Keratinocyte (primary cell): ENCODE results near the gene CTNNA2. TPM values are rescaled to one million over a fixed set of nuclear protein-coding genes. Genes with fewer than 3 reads are reported as not detected.

Experiments used
- DNase-seq: peaks from one replicate; pipeline ENCODE4 v3.0.0-alpha.2; 2011; ENCODE audit warnings: low read depth, missing footprints, low spot score
- FAIRE-seq: peaks from 2 replicates; lab custom pipeline; 2011; peaks lifted over from hg19 to GRCh38; lab: Jason Lieb, UNC
- H2AFZ ChIP-seq: 2 replicates; pipeline ENCODE4 v1.6.0; 2012; ENCODE audit warnings: low read length, control low read depth, inconsistent platforms; ENCODE audit not compliant: control insufficient read depth
- H3K27ac ChIP-seq: 2 replicates; pipeline ENCODE4 v1.5.1; 2011; ENCODE audit warnings: low read length; ENCODE audit not compliant: control insufficient read depth, insufficient read depth
- H3K27me3 ChIP-seq: 3 replicates; pipeline ENCODE4 v1.6.0; 2011; ENCODE audit warnings: low read length; ENCODE audit not compliant: control insufficient read depth, insufficient read depth; ENCODE audit errors: extremely low read depth
- H3K36me3 ChIP-seq, 2 experiments: 2 replicates in 1 of 2; 3 replicates in 1 of 2; pipeline ENCODE4 v1.5.1; 2011; ENCODE audit warnings: low read length in 2 of 2, mild to moderate bottlenecking in 1 of 2; ENCODE audit not compliant: control insufficient read depth in 2 of 2, insufficient read depth in 2 of 2; ENCODE audit errors: extremely low read depth in 1 of 2
- H3K4me1 ChIP-seq: 3 replicates; pipeline ENCODE4 v1.5.1; 2011; ENCODE audit warnings: low read length; ENCODE audit not compliant: control insufficient read depth, insufficient read depth; ENCODE audit errors: extremely low read depth
- H3K4me2 ChIP-seq: 3 replicates; pipeline ENCODE4 v1.6.0; 2011; ENCODE audit warnings: low read depth, low read length; ENCODE audit not compliant: control insufficient read depth, insufficient read depth; ENCODE audit errors: extremely low read depth
- H3K4me3 ChIP-seq, 3 experiments: fragments of 200-600 bp in 1 of 3; sonication (generic) in 1 of 3; 2 replicates in 2 of 3; 3 replicates in 1 of 3; pipeline ENCODE4 v1.5.1; 2011 to 2016; ENCODE audit warnings: low read length in 3 of 3, mild to moderate bottlenecking in 3 of 3, control low read depth in 2 of 3, inconsistent platforms in 1 of 3, low read depth in 1 of 3, mixed read lengths in 1 of 3, mixed run types in 1 of 3, moderate library complexity in 1 of 3; ENCODE audit not compliant: control insufficient read depth in 2 of 3, insufficient read depth in 2 of 3; ENCODE audit errors: extremely low read depth in 1 of 3
- H3K79me2 ChIP-seq: 2 replicates; pipeline ENCODE4 v1.6.0; 2012; ENCODE audit warnings: low read length; ENCODE audit not compliant: control insufficient read depth, insufficient read depth
- H3K9ac ChIP-seq: 3 replicates; pipeline ENCODE4 v1.6.0; 2011; ENCODE audit warnings: low read length; ENCODE audit not compliant: control insufficient read depth, insufficient read depth; ENCODE audit errors: extremely low read depth
- H3K9me1 ChIP-seq: 3 replicates; pipeline ENCODE4 v1.6.0; 2011; ENCODE audit warnings: low read length; ENCODE audit not compliant: control insufficient read depth, insufficient read depth; ENCODE audit errors: extremely low read depth
- H3K9me3 ChIP-seq: 2 replicates; pipeline ENCODE4 v1.5.1; 2012; ENCODE audit warnings: low read depth, low read length; ENCODE audit not compliant: control insufficient read depth
- H4K20me1 ChIP-seq: 3 replicates; pipeline ENCODE4 v1.6.0; 2011; ENCODE audit warnings: low read length; ENCODE audit not compliant: control insufficient read depth, insufficient read depth; ENCODE audit errors: extremely low read depth
- CTCF ChIP-seq, 3 experiments: IDR thresholded peaks in 1 of 3; conservative IDR thresholded peaks in 1 of 3; optimal IDR thresholded peaks in 1 of 3; 2 replicates in 2 of 3; 3 replicates in 1 of 3; pipeline versions ENCODE3 to v1.5.1; 2011; ENCODE audit warnings: low read length in 3 of 3, mild to moderate bottlenecking in 3 of 3, moderate library complexity in 2 of 3, control low read depth in 1 of 3, inconsistent platforms in 1 of 3; ENCODE audit not compliant: insufficient read depth in 2 of 3; ENCODE audit errors: extremely low read depth in 1 of 3
- EZH2 ChIP-seq: IDR thresholded peaks from one replicate; pipeline ENCODE4 v1.6.1; 2012; ENCODE audit warnings: inconsistent platforms, mild to moderate bottlenecking, low read length, moderate library complexity
- dilution Hi-C: fragments of 300-500 bp; cut with MboI; formaldehyde crosslinking; loops from one replicate; pipeline ENCODE4 v1.7.0; 2020; ENCODE audit warnings: low sequenced_read_pairs; ENCODE audit not compliant: extremely low pct_ligation_motif_present
- polyA plus RNA-seq, 5 experiments: library from polyadenylated mRNA; depleted of rRNA in 3 of 5; stranded (reverse) in 3 of 5; stranded (forward) in 1 of 5; unstranded in 1 of 5; fragments of >200 nt; gene quantifications; 1 replicate in 1 of 5; 2 replicates in 3 of 5; 3 replicates in 1 of 5; pipeline versions ENCODE4 v1.2.1 to v1.2.3, GENCODE V29; 2011 to 2012; ENCODE audit warnings: missing spikeins in 2 of 5, low read depth in 1 of 5, low replicate concordance in 1 of 5

The CTNNA2 gene
- polyA plus RNA-seq, 1 donor (not counting 4 experiments of a cell fraction or from before 2014, with no cell fraction given): not detected

- no peaks in the 10 kb centered on the region for H3K79me2 ChIP-seq
- no peaks in the 10 kb centered on the region for H3K27me3 ChIP-seq
- H3K4me1 ChIP-seq: no peaks in the 10 kb centered on the region
- FAIRE-seq (no peak), DNase-seq (no peak)
- no peaks in the 10 kb centered on the region for H3K9me3 ChIP-seq
- H3K4me3 ChIP-seq: no peak overlapping the region
- no peaks in the 10 kb centered on the region for H4K20me1 ChIP-seq
- H3K9ac ChIP-seq: no peak overlapping the region
- H3K36me3 ChIP-seq: no peaks in the 10 kb centered on the region
- H3K4me2 ChIP-seq: no peak overlapping the region
- H3K9me1 ChIP-seq: no peaks in the 10 kb centered on the region
- dilution Hi-C loops: no loop called here
- H2AFZ ChIP-seq: no peak overlapping the region
- H3K27ac ChIP-seq: no peak overlapping the region
- TF ChIP-seq EZH2: no peak
- no peak for TF ChIP-seq CTCF (optimal IDR thresholded peaks at IDR 0.05 in 1 of 3, IDR thresholded peaks at IDR 0.05 in 1 of 3, conservative IDR thresholded peaks at IDR 0.05 in 1 of 3; ENCODE audit: extremely low read depth in 1 of 3, insufficient read depth in 2 of 3, low read length in 3 of 3)
Measured at GRCh38 chr2:80209458-80209857, 696.6 kb downstream of the CTNNA2 start.

GRCh38 chr2:80217446-80217845, 704.6 kb downstream of the CTNNA2 start:
- Histone ChIP-seq H3K9me3 (no peaks in the 10 kb centered on the region), H3K4me3 (no peak overlapping the region), H3K4me1 (no peaks in the 10 kb centered on the region), H3K27me3 (no peaks in the 10 kb centered on the region), H3K4me2 (no peak overlapping the region), H3K9me1 (no peaks in the 10 kb centered on the region), H3K9ac (no peak overlapping the region), H3K27ac (no peak overlapping the region), H3K79me2 (no peaks in the 10 kb centered on the region), H4K20me1 (no peaks in the 10 kb centered on the region), H3K36me3 (no peaks in the 10 kb centered on the region), H2AFZ (no peak overlapping the region)
- FAIRE-seq (no peak), DNase-seq (no peak)
- dilution Hi-C loops: no loop called here
- TF ChIP-seq CTCF (optimal IDR thresholded peaks at IDR 0.05 in 1 of 3, IDR thresholded peaks at IDR 0.05 in 1 of 3, conservative IDR thresholded peaks at IDR 0.05 in 1 of 3; ENCODE audit: extremely low read depth in 1 of 3, insufficient read depth in 2 of 3, low read length in 3 of 3): no peak
- no peak for TF ChIP-seq EZH2
